Femur (tissue), 1 donor: Measurements from ENCODE around the gene NT5C.

Experiments
- DNase-seq: peaks from one replicate; pipeline ENCODE4 v3.0.0-alpha.2; 2017

NT5C gene

GRCh38 chr17:75090871-75091854 is 40.4 kb downstream of the NT5C start:
- no peak for DNase-seq

GRCh38 chr17:75088465-75089417 is 42.8 kb downstream of the NT5C start:
- no peak for DNase-seq

- peak; percentile 91 for DNase-seq
Observed at GRCh38 chr17:75087558-75088453, 43.7 kb downstream of the NT5C start, which contains the start of gene SLC16A5. TSS of gene SLC16A5 (plus strand) at chr17:75087954. CDS start at chr17:75093637, 5,683 bp downstream.

GRCh38 chr17:75087182-75087557 is 44.4 kb downstream of the NT5C start:
- DNase-seq, result no peak

- DNase-seq, result no peak
Observed at GRCh38 chr17:75086496-75087181, 44.9 kb downstream of the NT5C start.

GRCh38 chr17:75084039-75084660 is 47.4 kb downstream of the NT5C start:
- no peak for DNase-seq

- no peak for DNase-seq
Observed at GRCh38 chr17:75082683-75083082, 48.9 kb downstream of the NT5C start.

GRCh38 chr17:75081611-75082540 is 49.7 kb downstream of the NT5C start:
- no peak for DNase-seq
